ENCODE measurements around the gene FAM89B.

DNA sequence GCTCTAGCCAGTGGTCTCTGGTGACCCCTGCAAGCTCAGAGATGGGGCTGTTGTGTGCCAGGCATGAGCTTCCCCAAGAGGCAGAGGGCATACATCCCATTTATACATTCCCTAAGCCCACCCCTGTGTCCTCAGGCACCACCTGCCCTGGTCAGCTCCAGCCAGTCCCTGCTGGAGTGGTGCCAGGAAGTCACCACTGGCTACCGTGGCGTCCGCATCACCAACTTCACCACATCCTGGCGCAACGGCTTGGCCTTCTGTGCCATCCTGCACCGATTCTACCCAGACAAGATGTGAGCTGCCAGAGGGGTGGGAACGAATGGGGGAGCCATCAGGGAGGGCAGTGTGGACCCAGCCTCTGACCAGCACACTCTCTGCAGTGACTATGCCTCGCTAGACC, 11.8 kb downstream of the FAM89B start:
- TF ChIP-seq, protein P1, sequence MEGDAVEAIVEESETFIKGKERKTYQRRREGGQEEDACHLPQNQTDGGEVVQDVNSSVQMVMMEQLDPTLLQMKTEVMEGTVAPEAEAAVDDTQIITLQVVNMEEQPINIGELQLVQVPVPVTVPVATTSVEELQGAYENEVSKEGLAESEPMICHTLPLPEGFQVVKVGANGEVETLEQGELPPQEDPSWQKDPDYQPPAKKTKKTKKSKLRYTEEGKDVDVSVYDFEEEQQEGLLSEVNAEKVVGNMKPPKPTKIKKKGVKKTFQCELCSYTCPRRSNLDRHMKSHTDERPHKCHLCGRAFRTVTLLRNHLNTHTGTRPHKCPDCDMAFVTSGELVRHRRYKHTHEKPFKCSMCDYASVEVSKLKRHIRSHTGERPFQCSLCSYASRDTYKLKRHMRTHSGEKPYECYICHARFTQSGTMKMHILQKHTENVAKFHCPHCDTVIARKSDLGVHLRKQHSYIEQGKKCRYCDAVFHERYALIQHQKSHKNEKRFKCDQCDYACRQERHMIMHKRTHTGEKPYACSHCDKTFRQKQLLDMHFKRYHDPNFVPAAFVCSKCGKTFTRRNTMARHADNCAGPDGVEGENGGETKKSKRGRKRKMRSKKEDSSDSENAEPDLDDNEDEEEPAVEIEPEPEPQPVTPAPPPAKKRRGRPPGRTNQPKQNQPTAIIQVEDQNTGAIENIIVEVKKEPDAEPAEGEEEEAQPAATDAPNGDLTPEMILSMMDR (conservative IDR thresholded peaks at IDR 0.05 in 1 of 2, IDR thresholded peaks at IDR 0.05 in 1 of 2; ENCODE audit: low read depth in 1 of 2, low read length in 2 of 2), result no peak
- no peak for TF ChIP-seq EZH2 (IDR thresholded peaks at IDR 0.05; ENCODE audit: low read length, missing control alignments)

All from fibroblast of lung (primary cell).